SKM-1 treated with dmso at 0.1 percent for 144 hours (cell line): Measurements from ENCODE around the gene MOV10L1.

Experiments
- DNase-seq: peaks from one replicate; lab custom pipeline; 2025; ENCODE audit not compliant: unreplicated experiment; lab: John Stamatoyannopoulos, UW

Gene MOV10L1

DNA sequence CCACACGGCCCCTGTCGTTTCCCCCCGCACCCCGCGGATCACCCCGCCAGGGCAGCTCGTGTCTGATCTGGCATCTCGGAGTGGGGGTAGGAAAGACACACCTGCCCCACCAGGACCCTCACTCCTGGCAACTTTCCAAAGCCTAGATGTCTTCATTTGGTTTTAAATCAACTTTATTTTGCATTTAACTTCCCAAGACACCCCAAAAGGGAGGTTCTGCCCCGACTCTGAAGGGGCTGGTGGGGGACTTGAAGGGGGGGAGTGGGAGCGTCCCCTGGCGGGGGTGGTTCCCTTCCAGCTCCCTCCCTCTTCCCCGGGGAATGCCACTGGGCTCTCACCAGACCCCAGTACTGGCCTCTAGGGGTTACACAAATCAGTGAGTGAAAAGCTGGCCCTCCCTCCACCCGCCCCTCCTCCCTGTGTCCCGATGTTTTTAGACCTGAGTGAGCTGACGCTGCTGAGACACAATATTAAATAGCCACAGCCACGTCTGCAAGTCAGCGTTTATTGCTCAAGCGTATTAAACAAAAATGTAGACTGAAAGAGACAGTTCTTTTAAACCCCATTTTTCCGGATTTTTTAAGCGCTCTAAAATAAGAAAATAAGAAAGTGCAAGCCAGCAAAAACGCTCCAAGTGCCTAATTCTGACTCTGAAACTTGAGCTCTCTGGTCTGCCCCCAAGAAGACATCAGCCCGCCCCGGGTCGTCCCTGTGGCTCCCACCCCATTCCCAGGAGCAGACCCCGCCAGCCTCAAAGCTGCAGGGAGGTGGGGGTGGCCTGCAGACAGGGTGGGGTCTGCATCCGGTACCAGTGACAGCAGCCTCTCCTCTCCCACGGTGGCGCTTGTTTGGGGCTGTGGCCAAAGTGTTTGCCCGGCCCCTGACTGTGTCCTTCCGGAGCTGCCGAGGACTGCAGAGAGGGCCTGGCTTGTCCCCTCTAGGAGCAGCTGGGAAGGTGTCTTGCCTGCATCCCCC is 30.6 kb upstream of the MOV10L1 start:
- DNase-seq: no peak

DNA sequence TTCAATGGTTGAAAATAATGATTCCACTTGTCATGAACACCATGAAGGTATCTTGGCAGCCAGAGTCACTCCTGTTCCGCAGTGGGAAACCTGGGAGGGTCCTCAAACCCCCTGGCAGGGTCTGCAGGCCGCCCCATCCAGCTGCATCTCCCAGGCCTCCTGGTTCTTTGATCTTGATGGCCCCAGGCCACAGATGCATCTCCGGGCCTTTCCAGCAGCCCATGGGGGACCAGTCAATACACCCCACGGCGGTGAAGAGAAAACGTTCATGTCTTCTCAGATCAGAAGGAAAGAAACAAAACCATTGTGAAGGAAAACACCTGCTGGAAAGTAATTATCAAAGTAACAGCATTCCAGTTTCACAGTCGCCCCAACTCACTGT is 29.9 kb upstream of the MOV10L1 start:
- no peak for DNase-seq

DNA sequence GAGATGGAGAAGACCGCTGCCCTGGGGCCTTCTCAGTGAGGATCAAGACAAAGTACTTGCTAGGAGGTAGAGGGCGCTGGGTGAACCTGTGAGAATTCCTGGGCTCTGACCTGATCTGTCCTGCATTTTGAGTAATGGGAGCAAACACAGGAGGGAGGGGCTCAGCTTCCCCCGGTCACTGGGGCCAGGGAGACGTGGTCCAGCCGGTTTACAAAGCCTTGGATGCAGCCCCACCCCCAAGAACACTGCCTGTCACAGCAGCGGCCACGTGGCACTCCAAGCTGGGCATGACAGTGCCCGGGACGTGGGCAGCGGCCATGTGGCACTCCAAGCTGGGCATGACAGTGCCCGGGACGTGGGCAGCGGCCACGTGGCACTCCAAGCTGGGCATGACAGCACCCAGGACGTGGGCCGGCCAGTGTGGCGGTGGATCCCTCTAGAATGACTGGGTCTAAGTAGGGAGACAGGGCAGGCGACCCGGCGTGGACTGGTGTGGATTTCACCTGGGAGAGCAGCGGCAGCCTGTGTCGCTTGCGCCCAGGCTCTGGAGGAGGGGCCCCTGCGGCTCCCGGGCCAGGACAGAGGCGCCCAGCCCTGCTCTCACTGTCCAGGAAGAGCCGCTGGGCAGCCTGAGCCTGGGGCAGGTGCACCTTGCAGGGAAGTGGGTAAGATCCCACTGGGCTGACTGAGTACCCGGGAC is 29.2 kb upstream of the MOV10L1 start:
- no peak for DNase-seq

DNA sequence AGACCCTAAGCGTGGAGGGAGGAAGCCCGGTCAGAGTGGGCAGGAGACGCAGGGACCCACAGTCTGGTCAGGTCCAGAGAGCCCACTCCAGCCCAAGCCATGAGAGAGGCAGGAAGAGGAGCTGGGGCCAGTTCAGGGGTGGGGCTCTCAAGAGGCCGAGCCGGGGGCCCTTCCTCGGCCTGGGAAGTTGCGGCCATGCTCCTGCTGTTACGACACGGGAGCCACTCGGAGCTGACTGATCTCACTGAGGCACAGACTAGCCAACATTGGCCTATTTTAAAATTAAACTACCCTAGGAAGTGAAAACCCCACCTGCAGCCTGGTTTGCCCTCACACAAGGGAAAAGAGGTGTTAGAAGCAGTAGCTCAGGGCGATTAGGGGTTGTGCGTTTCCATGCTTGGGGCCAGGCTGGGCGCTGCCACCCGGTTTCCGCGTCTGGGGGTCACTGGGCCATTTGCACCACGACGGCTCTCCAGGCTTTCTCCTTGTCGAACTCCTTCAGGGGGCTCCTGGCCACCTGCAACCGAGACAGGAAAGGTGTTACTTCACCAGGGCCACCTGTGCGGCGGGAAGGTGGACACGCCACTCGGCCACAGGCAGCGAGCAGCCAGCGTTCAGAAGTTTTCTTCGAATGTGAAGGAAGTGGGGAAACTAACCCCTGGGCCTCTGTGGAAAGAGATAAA is 28.5 kb upstream of the MOV10L1 start:
- DNase-seq: peak; percentile 52

DNA sequence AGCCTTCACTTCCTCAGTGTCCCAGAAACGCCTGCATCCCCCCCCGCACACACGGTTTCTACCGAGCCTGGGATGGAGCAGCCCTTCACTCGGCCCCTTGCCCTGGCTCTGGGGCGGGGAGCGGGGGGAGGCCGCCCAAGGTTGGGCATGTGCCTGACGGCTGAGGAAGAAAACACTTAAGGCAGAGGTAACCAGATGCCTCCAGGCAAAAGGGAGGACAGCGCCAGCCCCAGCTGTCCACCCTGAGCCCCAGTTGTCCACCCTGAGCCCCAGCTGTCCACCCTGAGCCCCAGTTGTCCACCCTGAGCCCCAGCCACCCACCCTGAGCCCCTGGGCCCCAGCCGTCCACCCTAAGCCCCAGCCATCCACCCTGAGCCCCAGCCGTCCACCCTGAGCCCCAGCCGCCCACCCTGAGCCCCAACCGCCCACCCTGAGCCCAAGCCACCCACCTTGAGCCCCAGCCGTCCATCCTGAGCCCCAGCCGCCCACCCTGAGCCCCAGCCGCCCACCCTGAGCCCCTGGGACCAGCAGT is 27.9 kb upstream of the MOV10L1 start:
- DNase-seq: peak; percentile 94

DNA sequence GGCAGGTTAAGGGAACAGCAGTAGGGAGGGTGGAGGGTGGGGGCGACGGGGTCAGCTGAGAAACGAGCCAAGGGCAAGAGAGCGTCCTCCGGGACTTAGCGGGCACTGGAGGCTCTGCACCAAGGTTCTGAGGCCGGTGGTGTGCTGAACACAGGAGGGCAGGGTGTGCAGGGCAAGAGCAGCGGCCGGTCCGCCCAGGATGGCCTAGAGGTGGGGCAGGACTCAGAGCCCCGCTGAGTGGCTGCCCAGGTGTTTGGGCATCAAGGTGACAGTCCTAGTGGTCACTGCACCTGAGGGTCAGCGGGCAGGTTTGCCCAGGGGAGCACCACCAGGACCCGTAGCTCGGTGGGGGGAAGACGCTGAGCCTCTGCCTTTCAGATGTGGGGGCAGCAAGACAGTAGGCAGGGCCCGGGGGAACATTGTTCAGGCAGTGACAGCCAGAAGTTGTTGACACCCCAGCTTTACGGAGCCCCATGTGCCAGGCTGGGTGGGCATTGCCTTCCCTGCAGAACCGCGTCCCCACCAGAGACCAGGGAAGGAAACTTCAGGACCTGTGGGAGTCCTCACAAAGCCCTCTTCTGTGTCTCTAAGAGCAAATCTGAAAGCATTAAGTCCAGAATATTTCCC is 27.2 kb upstream of the MOV10L1 start:
- no peak for DNase-seq

DNA sequence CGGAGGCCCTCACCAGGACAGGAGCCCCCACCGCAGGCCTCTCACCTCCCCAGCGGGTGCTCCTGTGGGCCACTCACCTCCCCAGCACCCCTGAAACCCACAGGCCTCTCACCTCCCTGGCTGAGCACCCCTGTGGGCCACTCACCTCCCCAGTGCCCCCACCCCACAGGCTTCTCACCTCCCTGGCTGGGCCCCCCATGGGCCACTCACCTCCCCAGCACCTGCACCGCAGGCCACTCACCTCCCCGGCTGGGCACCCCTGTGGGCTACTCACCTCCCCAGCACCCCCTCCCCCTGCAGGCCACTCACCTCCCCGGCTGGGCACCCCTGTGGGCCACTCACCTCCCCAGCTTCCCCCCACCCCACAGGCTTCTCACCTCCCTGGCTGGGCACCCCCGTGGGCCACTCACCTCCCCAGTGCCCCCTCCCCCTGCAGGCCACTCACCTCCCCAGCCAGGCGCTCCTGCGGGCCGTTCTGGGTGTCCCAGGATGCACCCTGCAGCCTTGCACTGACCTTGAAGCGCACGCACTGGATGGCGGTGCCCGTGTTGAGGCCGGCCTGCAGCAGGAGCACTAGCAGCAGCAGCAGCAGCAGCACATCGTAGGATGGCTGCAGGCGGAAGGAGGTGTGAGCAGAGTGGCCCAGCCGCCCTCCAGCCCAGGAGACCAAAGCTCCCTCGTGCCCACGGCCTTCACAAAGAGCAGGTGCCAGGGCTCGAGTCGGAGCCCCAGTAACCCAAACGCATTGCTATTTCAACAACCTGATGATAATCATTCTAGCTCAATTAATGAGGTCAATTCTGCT is 26.0 kb upstream of the MOV10L1 start:
- no peak for DNase-seq

DNA sequence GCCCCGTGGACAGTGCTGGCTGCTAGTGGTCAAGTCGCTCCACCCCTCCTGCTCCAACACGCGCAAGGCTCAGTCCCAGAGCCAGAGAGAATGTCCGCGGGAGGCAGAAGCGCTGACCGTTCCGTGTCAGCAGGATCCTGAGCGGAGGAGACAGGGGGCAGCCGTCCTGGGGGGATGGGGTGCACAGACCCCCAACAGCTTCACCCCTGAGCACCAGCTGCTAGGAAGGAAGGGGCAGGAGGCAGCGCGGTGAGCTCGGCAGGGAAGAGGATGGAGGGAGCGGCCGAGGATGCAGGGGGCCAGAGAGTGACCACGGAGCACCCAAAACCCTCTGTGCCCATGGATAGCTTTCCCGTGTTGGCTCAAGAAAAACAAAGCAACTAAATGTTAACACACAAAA is 25.4 kb upstream of the MOV10L1 start:
- no peak for DNase-seq

DNA sequence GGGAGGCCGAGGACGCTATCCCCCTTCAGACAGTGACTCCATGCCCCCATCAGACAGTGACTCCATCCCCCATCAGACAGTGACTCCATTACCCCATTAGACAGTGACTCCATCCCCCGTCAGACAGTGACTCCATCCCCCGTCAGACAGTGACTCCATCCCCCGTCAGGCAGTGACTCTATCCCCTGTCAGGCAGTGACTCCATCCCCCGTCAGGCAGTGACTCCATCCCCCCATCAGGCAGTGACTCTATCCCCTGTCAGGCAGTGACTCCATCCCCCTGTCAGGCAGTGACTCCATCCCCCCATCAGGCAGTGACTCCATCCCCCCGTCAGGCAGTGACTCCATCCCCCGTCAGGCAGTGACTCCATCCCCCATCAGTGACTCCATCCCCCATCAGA is 22.6 kb upstream of the MOV10L1 start:
- DNase-seq: no peak

DNA sequence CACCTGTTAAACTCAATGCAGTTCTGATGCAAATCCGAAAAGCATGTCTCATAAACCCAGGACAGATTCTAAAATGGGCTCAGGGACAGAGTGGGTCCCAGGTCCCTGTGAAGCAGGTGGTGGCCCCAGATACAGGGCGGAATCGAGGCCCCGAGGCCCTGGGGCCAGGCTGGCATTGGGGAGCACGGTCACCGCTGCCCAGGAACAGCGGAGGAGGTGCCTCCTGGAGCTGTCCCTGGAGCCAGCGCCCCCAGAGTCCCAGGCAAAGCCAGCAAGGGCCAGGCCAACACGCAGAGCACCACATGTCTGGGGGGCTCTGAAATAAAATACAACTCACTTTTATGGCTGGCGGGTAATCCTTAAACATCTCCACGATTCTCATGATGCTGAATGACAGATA is 21.7 kb upstream of the MOV10L1 start:
- DNase-seq: no peak

DNA sequence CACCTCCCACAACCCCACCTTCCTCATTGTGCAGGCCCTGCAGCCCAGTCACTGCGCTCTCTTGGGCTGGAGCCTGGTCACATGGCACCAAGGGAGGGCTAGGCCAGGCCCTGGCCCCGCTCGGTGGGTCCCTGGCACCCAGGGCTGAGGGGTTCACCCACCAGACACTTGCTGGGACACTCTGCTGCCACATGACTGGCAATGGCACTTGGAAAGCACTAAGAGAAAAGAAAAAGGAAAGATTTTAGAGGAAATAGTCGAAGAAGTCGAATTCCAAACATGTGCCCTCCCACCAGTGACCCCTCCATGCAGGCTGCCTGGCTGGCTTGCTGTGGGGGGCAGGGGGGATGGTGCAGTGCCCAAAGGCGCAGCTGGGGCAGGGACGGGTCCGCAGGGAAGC is 19.4 kb upstream of the MOV10L1 start:
- DNase-seq: no peak

DNA sequence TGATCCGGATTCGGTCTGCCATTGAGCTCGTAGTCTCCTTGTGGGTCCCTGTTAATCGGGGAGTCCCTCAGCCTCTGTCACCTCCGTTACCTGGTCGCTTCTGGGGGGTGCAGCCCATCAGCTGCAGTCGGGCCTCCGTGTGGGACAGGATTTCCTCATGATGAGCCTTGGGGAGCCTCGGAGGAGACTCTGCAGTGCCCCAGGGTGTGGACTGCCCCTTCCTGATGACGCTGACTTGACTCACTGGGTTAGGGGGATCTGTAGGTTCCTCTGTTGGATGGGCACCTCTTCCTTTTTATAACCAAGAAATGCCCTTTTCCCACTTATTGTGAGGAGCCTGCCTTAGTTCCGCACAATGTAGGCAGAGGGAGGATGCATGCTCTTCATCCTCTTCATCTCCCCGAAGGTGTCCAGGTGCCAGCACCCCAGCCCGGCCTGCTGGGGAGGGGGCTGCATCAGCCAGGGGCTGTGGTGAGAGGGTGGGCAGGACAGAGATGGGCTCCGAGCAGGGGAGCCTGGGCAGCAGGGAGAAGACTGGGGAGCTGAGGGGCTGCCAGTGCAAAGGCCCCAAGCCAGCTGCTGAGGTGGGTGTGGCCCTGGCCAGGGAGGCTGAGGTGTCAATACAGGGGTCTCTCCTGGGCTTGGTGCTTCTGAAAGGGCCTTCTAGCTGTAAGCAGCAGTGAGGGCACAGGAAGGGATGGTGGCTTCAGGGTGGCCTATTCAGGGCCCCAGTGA is 18.2 kb upstream of the MOV10L1 start:
- DNase-seq: no peak

DNA sequence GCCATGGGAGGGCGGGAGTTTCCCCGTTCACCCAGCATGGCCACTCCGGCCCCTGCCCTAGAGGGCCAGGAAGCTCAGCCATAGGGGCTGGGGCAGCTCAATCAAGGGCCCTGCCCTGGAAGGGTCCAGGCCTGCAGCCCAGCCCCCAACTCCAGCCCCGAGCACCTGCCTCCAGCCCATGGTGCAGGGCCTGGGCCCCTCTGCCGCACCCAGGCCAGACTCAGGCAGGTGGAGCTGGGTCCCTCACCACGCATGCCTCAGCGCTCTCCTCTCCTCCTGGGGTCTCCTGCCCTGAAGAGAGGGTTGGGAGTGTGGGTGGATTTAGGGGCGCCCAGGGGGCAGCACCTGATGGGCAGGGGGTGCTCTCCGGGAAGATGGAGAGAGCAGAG is 17.6 kb upstream of the MOV10L1 start:
- no peak for DNase-seq

DNA sequence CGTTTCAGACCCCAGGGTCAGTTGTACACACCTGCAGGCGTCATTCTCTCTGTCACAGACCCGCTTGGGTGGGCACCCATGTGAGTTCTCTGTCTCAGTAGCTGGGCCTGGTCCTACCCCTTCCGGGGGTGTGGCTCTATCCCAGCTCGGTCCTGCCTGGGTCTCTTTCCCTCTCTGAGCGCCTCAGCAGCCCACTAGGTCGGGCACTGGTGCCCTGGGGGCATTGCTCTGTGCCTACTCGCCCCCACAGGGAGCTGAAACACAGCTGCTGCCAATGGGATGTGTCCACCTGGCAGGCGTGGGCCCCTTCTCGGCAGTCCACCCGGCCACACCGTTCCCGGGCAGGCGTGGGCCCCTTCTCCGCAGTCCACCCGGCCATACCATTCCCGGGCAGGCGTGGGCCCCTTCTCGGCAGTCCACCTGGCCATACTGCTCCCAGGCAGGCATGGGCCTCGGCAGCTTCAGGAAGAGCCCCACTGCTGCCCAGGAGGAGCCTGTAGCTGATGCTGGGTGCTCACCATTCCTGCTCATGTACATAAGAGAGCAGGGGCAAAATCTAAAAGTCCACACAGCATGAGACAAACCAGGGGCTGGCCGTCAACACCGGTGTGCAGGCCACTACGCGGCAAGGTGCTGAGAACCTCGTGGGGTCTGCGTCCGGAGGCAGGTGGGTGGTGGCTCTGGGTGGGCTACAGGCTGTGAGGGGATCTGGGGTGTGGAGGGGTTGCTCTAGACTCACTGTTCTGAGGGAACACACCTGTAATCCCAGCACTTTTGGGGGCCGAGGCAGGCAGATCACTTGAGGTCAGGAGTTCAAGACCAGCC is 16.9 kb upstream of the MOV10L1 start:
- no peak for DNase-seq

DNA sequence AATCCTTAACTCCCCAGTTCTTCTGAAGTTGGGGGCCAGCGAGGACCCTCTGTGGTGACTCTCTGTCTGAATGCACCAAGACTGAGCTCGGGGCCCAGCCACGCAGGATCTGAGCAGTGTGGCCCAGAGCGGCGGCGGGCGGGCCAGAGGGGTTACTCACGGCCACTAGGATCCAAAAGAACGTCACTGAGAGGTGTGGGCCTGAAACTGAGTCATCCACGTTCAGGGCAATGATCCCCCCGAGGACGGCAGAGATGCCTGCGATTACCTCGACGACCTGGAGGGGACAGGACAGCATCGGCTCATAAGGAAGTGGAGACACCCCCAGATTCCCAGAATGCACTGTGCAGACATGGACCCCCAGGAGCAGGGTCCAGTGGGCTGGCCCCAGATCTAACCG is 15.8 kb upstream of the MOV10L1 start:
- no peak for DNase-seq

DNA sequence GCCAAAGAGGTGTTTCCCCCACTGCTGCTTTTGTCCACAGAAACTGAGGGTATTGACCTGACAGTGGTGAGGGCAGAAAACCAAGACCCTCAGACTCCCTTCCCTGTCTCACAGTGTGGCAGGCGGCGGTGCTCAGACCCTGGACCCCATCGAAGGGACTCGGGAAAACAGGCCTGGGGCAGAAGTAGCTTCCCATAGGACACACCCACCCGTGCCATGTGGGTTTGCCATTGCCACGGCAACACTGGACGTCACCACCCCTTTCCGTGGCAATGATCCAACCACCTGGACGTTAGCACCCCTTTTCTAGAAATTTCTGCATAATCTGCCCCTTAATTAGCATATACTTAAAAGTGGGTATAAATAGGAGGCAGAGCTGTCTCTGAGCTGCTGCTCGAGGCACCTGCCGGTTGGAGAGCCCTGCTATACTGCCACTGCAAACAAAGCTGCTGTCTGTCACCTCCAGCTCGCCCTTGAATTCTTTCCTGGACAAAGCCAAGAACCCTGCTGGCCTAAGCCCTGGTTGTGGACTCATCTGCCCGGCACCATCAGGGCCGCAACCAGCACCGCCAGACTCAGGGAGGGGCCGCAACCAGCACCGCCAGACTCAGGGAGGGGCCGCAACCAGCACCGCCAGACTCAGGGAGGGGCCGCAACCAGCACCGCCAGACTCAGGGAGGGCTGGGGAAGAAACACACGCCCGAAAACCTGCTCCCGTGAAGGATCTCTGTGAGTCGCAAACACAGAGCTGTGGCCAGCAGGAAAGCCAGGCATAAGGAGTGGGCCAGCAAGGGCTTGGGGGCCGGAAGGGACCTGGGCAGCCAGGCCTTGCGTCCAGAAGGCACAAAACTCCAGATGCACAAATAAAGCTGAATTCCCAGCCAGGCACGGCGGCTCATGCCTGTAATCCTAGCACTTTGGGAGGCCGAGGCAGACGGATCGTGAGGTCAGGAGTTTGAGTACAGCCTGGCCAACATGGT is 15.0 kb upstream of the MOV10L1 start:
- DNase-seq: no peak

DNA sequence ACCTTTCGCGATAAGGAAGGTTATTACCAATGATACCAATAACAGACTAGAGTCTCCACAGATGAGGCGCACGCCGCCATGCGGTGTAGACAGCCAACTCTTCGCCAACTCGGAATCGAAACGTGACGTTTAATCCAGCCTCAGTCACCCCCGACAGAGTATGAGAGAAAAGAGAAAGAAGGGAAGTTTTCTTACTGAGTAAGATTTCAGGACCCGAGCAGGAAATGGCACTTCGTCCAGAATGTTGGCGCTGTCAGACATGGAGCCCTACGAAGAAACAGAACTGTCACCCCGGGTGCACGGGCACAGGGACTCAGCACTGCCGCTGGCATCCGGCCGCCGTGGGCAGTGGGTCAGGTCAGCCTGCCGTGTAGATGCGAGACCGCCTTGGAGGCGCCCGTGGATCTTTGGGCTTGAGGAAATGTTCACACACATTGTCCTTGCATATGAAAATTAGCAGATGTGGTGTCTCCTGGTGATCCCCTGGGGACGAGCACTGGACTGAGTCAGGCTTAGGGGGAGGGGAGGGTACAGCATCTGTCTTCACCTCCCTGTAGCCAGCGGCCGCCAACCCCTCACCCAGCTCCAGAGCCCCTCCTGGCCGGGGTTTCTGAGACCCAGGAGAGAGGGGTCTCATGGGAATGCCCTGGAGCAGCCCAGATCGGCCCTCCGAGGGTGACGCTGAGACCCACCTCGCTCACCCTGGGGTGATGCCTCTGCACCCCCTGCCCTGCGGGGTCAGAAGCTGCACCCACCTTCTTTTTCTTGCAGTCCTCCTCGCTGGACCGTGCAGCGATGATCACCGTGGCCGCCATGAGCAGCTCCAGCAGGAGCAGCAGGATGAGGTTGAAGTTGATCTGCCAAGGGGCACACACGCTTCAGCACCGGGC is 12.9 kb upstream of the MOV10L1 start:
- no peak for DNase-seq
